Spleen (tissue), 11 donors: Measurements from ENCODE around the gene RIBC2. TPM values are rescaled to one million over a fixed set of nuclear protein-coding genes. Genes with fewer than 3 reads are reported as not detected.

Experiments
- DNase-seq: peaks from one replicate; pipeline ENCODE4 v3.0.0-alpha.2; 2020
- H3K27ac ChIP-seq, 8 donors: fragments of 200-600 bp; sonication (generic) in 7 of 8; 1 replicate in 4 of 8; 2 replicates in 4 of 8; pipeline versions ENCODE4 v1.5.0 to v1.8.0; 2016 to 2021; ENCODE audit warnings: inconsistent platforms in 4 of 8, mild to moderate bottlenecking in 4 of 8, moderate library complexity in 1 of 8
- H3K27me3 ChIP-seq, 7 donors: fragments of 200-600 bp; sonication (generic) in 6 of 7; replicated peaks in 1 of 7; 1 replicate in 4 of 7; 2 replicates in 3 of 7; pipeline versions ENCODE4 v1.5.0 to v1.8.0; 2016 to 2021; ENCODE audit warnings: inconsistent platforms in 3 of 7, mild to moderate bottlenecking in 1 of 7
- H3K36me3 ChIP-seq, 6 donors: fragments of 200-600 bp; sonication (generic) in 5 of 6; 1 replicate in 4 of 6; 2 replicates in 2 of 6; pipeline versions ENCODE4 v1.5.0 to v1.8.0; 2016 to 2021; ENCODE audit warnings: inconsistent platforms in 2 of 6
- H3K4me1 ChIP-seq, 6 donors: fragments of 200-600 bp; sonication (generic) in 5 of 6; 1 replicate in 3 of 6; 2 replicates in 3 of 6; pipeline versions ENCODE4 v1.5.0 to v1.8.0; 2016 to 2021; ENCODE audit warnings: inconsistent platforms in 3 of 6
- H3K4me3 ChIP-seq, 8 donors: fragments of 200-600 bp; sonication (generic) in 7 of 8; 1 replicate in 4 of 8; 2 replicates in 4 of 8; pipeline versions ENCODE4 v1.5.0 to v1.8.0; 2016 to 2021; ENCODE audit warnings: inconsistent platforms in 4 of 8, mild to moderate bottlenecking in 4 of 8, moderate library complexity in 2 of 8
- H3K9me3 ChIP-seq, 8 donors: fragments of 200-600 bp; sonication (generic) in 7 of 8; 1 replicate in 4 of 8; 2 replicates in 4 of 8; pipeline versions ENCODE4 v1.5.0 to v1.8.0; 2016 to 2021; ENCODE audit warnings: inconsistent platforms in 4 of 8
- POLR2A ChIP-seq, 3 donors: fragments of 450-650 bp; IDR thresholded peaks; one replicate each; pipeline ENCODE4 v1.5.1; 2017; ENCODE audit warnings: antibody characterized with exemption in 3 of 3, mild to moderate bottlenecking in 1 of 3
- POLR2AphosphoS5 ChIP-seq, 3 donors: sonication (generic); formaldehyde crosslinking; IDR thresholded peaks; one replicate each; pipeline ENCODE4 v1.5.1; 2017; ENCODE audit warnings: antibody characterized with exemption in 3 of 3
- WGBS, 5 donors: extraction: QIAGEN DNeasy Blood & Tissue Kit in 3 of 5; methylation state at CpG; one replicate each; pipeline versions ENCODE4 v1.1.5 to v1.1.7; 2013 to 2018; 5-methylcytosine and 5-hydroxymethylcytosine counted together
- intact Hi-C: fragments of 100-400 bp; cut with DNase I; formaldehyde crosslinking; loops from one replicate; pipeline ENCODE4 v1.15.0; 2023; ENCODE audit warnings: low total_unique reads
- polyA plus RNA-seq, 3 donors: library from polyadenylated mRNA; stranded (reverse); fragments of 200-250 nt; gene quantifications; one replicate each; pipeline ENCODE4 v1.2.1, GENCODE V29; 2013
- total RNA-seq, 7 donors: library from RNA; depleted of rRNA in 3 of 7; stranded (reverse); fragments of >200 nt in 3 of 7; fragmentation: NEBNext Ultra II Directional in 4 of 7; extraction: Animal tissue kit (Norgen Biotek cat#: 25700) in 4 of 7; gene quantifications; one replicate each; pipeline versions ENCODE4 v1.1.0 to v1.2.1, GENCODE V29; 2016 to 2021
- TF ChIP-seq, protein P1 (sequence below), 11 experiments: fragments of 200-600 bp in 7 of 11; fragments of 450-650 bp in 4 of 11; sonication (generic) in 4 of 11; IDR thresholded peaks in 8 of 11; conservative IDR thresholded peaks in 3 of 11; 1 replicate in 7 of 11; 2 replicates in 4 of 11; pipeline versions ENCODE4 v1.4.0 to v1.8.0; 2016 to 2021; ENCODE audit warnings: antibody characterized with exemption in 11 of 11, inconsistent platforms in 4 of 11, mild to moderate bottlenecking in 1 of 11
- donor health status: healthy with polysubstance abuse.
- donor health status: DM: no; HTN: no; CAD: no; lungs with moderate emphysema.
- donor health status: DM: no; HTN: no; CAD: no.
- donor health status: Bipolar disorder and iron deficiency.
- donor health status: healthy.
- donor health status: DM: no; HTN: no; CAD: no.
- donor health status: DM: yes; HTN: yes; CAD: no.

RIBC2 gene
- total and polyA plus RNA-seq, 10 donors: 0.27 to 0.83 (median 0.37) TPM; not detected in 4

DNA sequence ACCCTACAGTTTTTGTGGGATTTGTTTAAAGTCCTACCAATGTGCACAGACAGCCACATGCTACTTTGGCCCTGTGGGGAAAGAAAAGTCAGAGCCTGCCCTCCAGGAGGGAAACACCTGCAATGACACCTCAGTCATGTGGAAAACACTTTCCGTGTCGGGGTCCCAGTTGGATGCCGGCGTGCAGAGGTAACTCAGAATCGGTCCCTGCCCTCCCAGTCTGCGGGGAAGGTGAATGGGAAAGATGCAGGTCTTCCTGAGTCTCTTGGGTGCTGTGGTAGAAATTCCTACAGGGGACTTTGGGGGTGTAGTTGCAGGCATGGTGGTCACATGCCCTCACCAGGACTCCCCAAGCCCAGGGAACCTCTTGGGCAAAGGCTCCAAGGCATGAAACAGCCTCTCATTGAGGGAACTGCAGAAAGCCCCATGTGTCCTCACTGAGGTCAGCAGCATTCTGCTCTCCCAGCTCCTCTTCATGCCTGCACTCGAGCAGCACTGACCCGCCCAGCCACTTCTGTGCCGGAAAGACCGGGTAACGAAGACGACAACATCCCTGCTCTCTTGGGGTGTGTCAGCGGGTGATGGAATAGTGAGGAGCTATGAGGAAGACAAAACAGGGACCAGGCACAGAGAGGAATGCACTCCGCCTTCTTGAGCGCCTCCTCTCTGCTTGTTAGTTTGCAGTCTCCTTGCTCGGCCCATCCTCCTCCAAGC lies 4.7 kb downstream of the RIBC2 start:
- H3K4me1 ChIP-seq: peaks cover 3 to 13% (median 10%) of the 10 kb centered on the region in 6 donors
- intact Hi-C loops: no loop called here
- TF ChIP-seq, protein P1, sequence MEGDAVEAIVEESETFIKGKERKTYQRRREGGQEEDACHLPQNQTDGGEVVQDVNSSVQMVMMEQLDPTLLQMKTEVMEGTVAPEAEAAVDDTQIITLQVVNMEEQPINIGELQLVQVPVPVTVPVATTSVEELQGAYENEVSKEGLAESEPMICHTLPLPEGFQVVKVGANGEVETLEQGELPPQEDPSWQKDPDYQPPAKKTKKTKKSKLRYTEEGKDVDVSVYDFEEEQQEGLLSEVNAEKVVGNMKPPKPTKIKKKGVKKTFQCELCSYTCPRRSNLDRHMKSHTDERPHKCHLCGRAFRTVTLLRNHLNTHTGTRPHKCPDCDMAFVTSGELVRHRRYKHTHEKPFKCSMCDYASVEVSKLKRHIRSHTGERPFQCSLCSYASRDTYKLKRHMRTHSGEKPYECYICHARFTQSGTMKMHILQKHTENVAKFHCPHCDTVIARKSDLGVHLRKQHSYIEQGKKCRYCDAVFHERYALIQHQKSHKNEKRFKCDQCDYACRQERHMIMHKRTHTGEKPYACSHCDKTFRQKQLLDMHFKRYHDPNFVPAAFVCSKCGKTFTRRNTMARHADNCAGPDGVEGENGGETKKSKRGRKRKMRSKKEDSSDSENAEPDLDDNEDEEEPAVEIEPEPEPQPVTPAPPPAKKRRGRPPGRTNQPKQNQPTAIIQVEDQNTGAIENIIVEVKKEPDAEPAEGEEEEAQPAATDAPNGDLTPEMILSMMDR (IDR thresholded peaks at IDR 0.05 in 8 of 11, conservative IDR thresholded peaks at IDR 0.05 in 3 of 11): no peak
- TF ChIP-seq POLR2A (IDR thresholded peaks at IDR 0.05) (no peak), POLR2AphosphoS5 (IDR thresholded peaks at IDR 0.05) (no peak)
- DNase-seq: no peak
- H3K36me3 ChIP-seq: no peaks in the 10 kb centered on the region
- H3K4me3 ChIP-seq: no peak overlapping the region
- no peak overlapping the region for H3K27ac ChIP-seq
- H3K9me3 ChIP-seq: no peaks in the 10 kb centered on the region
- peaks cover 0 to 10% (median 0%) of the 10 kb centered on the region in 7 donors for H3K27me3 ChIP-seq
- WGBS, 5 donors: 94 to 98% (median 94%) methylated on average over 16 of the region's 16 CpGs

DNA sequence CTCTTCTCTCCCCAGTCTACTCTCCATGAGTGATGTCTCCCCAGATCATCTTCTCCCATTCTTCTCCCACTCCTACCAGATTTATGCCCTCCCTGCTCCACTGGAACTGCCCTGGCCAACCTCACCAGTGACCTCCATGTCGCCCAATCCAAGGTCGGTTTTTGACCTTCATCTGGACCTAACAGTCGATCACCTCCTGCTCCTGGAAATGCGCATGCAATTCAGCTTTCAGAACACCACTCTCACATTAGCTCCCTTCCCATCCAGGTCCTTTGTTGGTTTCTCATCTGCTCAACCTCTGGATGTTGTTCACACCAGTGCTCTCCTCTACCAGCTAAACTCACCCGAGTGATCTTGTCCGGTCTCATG lies 5.3 kb downstream of the RIBC2 start:
- H3K4me3 ChIP-seq: no peak overlapping the region
- H3K36me3 ChIP-seq: no peaks in the 10 kb centered on the region
- no peak for DNase-seq
- no peak overlapping the region for H3K27ac ChIP-seq
- WGBS, 5 donors: 89 to 93% (median 91%) methylated on average over 6 of the region's 6 CpGs
- intact Hi-C loops: no loop called here
- no peak for TF ChIP-seq POLR2AphosphoS5 (IDR thresholded peaks at IDR 0.05)
- TF ChIP-seq POLR2A (IDR thresholded peaks at IDR 0.05): no peak
- TF ChIP-seq, protein P1 (IDR thresholded peaks at IDR 0.05 in 8 of 11, conservative IDR thresholded peaks at IDR 0.05 in 3 of 11): no peak
- peaks cover 0 to 5% (median 0%) of the 10 kb centered on the region in 7 donors for H3K27me3 ChIP-seq
- H3K4me1 ChIP-seq: peaks cover 0 to 11% (median 4%) of the 10 kb centered on the region in 6 donors
- H3K9me3 ChIP-seq: no peaks in the 10 kb centered on the region

DNA sequence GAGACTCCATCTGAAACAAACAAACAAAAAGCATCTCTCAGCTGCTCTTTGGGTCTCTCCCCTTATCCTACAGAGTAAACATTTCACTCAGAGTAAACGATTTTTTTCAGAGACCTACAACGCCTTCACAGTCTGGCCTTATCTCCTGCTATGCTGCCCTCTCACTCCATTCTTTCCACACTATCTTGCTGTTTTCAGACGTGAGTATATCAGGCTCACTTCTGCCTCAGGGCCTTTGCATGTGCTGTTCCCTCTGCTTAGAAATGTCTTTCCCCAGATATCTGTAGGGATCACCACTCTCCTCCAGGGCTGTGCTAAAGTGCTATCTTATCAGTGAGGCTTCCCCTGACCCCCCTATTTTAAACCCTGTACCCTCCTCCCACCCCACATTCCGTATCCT lies 6.5 kb downstream of the RIBC2 start:
- TF ChIP-seq POLR2AphosphoS5 (IDR thresholded peaks at IDR 0.05) (no peak), POLR2A (IDR thresholded peaks at IDR 0.05) (no peak)
- TF ChIP-seq, protein P1 (IDR thresholded peaks at IDR 0.05 in 8 of 11, conservative IDR thresholded peaks at IDR 0.05 in 3 of 11): no peak
- H3K36me3 ChIP-seq: no peaks in the 10 kb centered on the region
- H3K4me3 ChIP-seq: no peak overlapping the region
- 83 to 93% (median 88%) methylated on average over 4 of the region's 4 CpGs for WGBS, 5 donors
- intact Hi-C loops: no loop called here
- H3K9me3 ChIP-seq: no peaks in the 10 kb centered on the region
- H3K27me3 ChIP-seq: no peaks in the 10 kb centered on the region
- DNase-seq: no peak
- no peak overlapping the region for H3K27ac ChIP-seq
- H3K4me1 ChIP-seq: peaks cover 0 to 8% (median 0%) of the 10 kb centered on the region in 6 donors

DNA sequence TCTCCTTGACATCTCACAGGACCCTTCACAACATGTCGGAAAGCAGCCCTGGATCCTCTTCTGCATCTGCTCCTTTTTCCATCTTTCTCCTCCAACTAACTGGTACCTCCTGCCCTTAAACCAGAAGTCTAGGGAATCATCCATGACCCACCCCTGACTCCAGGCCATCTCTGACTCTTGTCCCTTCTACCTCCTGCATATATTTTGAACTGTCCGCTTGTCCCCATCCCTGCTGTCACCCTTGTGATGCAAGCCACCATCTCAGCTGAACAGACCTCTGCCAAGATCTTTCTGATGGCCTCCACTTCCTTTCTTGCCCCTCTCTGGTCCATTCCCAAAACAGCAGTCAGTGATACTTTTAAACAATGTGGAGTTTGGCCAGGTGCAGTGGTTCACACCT lies 7.0 kb downstream of the RIBC2 start:
- TF ChIP-seq, protein P1 (IDR thresholded peaks at IDR 0.05 in 8 of 11, conservative IDR thresholded peaks at IDR 0.05 in 3 of 11): no peak
- TF ChIP-seq POLR2A (IDR thresholded peaks at IDR 0.05) (no peak), POLR2AphosphoS5 (IDR thresholded peaks at IDR 0.05) (no peak)
- intact Hi-C loops: no loop called here
- no peak for DNase-seq

More for the DNA sequence above, 7.0 kb downstream of the RIBC2 start:
- Histone ChIP-seq H3K36me3 (no peaks in the 10 kb centered on the region), H3K9me3 (no peaks in the 10 kb centered on the region), H3K27me3 (no peaks in the 10 kb centered on the region), H3K27ac (no peak overlapping the region), H3K4me3 (no peak overlapping the region), H3K4me1 (peaks cover 0 to 8% (median 0%) of the 10 kb centered on the region in 6 donors)
- 95 to 98% (median 96%) methylated on average over 2 of the region's 2 CpGs for WGBS, 5 donors
